Measurements from ENCODE around the gene RAF1.

GRCh38 chr3:12624056-12624455 lies 39.9 kb downstream of the RAF1 start:
- TF ChIP-seq BHLHE40 (IDR thresholded peaks at IDR 0.05; ENCODE audit: borderline replicate concordance) (no peak), SP1 (IDR thresholded peaks at IDR 0.05) (no peak), FOXA1 (IDR thresholded peaks at IDR 0.05) (no peak), LEF1 (IDR thresholded peaks at IDR 0.05; ENCODE audit: borderline replicate concordance) (no peak), SUZ12 (IDR thresholded peaks at IDR 0.05) (no peak), ELF4 (IDR thresholded peaks at IDR 0.05) (no peak)

All from HEK293T (cell line).